GM19395 (cell line): ENCODE data around the gene CHRND.
"Not testable (repeated sequence)": the region's sequence is repeated elsewhere in the genome, so short reads cannot be mapped to it uniquely, and the experiment has no call there.

Experiments used
- ATAC-seq: cut with Tn5 transposase; IDR thresholded peaks from one replicate; pipeline ENCODE4 v1.9.1; 2021; ENCODE audit warnings: mild to moderate bottlenecking, moderate library complexity; ENCODE audit not compliant: unreplicated experiment

The CHRND gene

DNA sequence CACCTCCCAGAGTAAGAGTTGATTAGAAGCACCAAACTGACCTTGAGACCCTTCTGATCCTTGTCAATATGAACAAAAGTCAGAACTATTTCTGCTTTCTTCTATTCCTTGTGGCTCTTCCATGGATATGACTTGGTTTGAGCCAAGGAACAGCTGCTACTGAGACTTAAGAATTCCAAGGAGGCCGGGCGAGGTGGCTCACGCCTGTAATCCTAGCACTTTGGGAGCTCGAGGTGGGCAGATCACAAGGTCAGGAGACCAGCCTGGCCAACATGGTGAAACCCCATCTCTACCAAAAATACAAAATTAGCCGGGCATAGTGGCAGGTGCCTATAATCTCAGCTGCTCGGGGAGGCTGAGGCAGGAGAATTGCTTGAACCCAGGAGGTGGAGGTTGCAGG is 44.5 kb downstream of the CHRND start:
- ATAC-seq: not testable (repeated sequence)

DNA sequence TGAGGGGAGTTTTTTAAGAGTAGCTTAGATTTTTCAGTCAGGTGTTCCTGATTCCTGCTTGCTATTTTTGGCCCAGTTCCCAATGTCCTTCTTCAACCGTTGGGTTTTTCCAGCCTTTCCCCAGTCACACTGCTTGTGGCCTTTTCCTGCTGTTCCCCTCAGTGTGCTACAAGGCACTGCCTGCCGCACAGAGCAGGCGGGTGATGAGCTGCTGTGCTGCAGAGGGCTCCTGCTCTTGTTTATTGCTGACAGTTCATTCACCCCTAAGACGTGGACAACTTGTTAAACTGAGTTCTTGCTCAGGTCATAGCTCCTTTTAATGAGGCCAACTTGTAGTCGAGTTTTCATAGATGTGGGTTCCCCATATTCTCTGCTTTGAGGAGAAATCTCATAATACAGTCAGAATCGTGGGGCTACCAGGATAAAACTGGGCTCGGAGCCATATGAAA is 45.1 kb downstream of the CHRND start:
- no peak for ATAC-seq

DNA sequence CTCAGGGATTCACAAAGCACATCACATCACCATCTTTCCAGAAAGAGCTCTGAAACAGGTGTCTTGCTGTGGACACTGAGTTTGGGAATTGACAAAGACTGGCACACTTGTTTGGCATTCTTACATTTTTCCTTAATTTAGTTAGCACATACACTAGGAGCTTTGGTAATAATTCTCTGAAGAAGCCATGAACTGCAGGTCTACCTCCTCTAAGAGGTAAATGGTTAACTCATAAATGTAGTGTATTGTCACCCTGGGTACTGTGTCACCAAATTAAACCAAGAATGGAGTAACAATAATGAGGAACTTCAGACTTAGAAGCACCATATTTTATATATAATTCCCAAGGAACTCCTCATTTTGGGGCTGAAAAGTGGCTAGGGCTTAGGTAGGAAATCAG is 47.1 kb downstream of the CHRND start:
- no peak for ATAC-seq

DNA sequence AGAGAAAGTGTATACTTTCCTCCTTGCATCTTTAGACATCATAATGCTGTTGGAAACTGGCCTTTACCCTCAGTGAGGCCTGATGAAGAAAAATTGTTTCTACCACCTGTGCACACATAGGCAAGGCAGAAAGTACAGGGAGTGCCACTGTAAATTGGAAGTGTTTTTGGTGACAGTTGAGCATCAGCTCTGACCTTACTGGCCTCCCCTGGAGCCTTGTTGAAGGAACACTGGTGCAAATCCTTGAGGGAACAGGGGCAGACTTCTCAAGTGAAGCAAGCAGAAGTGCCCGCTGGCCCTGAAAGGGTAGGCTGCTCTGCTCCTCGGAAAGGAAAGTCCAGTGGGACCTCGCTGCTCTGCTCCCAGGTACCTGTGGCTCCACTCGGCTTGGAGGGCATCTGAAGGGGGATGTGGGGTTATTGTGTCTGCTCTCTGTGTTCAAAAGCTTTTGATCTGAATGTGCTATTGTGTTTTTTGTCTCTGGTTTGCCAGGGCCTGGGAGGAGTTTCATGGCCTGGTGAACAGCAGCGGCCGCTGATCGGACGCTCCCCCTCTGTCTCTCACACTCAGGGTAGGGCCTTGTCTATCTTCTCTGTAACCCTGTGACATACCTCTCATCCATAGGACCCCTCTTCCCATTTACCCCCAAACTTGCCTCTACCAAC is 47.9 kb downstream of the CHRND start:
- ATAC-seq: no peak

DNA sequence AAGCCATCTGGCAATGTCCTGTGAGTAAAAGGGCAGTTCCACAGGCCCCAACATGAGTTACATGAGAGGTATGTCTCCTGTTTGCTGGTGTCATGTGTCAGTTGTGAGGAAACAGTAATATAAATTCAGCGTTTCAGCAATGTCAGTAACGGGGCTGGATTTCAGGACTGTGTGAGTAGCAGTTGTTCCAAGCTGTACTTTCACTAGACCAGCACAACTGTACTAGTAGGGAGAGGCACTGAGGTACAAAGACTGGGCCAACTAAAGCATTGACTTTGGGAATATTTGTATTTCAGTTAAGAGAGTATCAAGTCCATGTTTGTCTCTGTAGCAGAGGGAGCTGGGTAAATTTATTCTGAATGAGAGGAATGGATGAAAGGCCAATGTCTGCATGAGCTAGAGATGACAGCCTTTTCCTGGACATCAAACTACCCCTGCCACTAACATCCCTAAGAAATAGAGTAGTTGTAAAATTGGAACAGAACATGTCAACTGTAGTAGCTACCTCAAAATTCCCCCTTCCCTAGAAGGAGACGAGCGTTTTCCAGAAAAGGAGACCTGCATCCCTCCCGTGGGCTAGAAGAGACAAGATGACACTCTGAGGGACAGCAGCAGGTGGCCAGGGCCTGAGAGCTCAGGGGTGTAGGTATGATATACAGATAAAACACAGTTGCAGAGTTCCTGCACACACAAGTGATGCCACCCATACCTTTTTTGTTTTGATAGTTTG is 48.9 kb downstream of the CHRND start:
- no peak for ATAC-seq

DNA sequence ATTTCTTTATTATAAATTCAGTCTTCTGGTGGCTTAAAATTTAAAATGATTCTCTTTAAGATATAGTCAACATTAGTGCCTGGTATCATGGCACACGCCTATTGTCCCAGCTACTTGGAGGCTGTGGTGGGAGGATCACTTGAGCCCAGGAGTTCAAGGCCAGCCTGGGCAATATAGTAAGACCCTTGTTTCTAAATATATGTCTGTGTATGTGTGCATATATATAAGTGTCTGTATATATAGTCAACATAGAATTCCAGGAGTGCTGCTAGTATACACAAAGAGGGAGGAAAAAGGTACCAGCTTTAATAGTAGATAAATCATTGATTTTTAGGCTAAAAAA is 49.4 kb downstream of the CHRND start:
- no peak for ATAC-seq

DNA sequence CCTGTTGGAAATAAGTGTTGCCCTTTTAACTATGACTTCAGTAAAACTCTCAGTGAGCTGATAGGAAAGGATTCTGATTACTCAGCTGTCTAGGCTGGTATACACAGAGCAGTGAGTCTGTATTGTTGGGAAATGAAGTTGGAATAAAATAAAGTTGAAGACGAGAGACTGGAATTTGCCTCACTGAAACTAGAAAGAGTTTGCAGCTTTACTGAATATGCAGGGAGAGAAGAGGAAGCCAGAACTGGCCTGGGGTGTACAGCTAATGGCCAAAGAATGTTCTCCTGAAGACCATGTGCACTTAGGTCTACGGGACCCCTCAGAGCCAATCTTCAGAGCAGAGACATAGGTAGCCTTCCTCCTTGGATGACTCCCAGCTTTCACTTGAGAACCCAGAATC is 51.0 kb downstream of the CHRND start:
- ATAC-seq: no peak

DNA sequence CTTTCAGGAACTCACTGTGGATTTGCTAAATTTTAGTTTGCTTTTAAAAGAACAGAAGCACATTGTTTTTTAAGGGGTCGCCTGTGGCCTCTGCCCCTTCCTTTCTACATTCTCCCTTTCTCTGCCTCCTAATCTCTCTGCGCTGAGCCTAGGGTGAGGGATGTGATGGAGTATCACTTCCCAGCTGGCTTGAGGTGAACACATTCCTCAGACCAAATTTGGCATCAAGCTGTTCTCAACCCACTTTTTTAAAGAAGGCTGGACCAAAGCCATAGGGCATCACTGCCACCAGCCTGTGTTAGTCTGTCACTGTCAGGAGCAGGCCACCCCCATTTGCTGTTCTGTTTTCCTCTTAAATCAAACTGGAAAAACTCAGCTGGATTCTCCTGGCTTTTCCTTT is 51.9 kb downstream of the CHRND start:
- ATAC-seq: no peak

DNA sequence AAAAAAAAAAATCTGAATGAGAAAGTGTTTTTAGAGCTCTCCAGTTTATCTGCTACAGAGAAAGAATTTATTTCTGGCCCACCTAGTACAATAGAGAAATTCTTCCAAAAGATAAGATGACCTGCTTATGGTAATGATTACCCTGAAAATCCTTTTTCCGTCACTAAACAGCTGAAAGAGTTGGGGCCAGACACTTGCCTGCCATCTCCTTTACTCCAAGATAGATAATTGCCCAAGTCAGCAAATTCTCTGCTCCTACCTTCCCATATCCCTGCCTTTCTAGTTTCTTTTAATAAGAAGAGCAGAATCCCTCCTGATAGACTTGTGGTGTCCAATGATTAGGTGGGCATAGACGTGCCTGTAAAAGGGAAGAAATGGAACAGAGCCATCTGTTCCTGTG is 52.7 kb downstream of the CHRND start:
- no peak for ATAC-seq

DNA sequence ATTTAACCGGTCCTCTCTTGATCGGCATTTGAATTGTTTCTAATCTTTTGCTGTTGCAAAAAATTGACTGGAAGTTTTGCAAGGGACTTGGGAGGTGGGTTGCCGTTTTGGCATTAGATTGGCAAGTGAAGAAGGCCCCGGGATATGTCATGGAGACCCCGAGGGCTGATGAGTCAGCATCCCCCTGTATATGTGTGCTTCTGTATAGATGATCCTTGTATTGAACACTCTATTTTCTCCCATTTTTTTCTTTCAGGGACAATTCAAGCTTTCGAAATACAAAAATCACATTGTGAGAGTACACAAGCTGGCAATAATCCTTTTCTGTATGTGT is 54.7 kb downstream of the CHRND start:
- no peak for ATAC-seq

DNA sequence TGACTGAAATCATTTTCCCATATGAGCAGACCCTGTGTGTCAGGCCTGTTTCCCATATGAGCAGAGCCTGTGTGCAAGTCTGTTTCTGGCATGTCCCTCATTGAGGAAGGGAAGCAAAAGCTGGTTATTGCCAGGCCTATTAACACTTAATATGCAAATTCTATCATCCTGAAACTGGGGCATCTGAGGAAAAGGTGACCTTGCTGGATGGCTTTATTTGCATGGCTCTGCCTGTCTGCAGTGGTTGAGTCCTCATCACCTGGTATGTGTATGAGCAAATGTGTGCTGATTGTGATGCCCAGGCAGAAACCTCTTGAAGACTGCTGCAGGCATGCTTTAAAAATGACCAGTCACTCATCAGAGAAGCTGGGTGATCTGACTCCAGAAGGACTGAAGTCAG is 55.8 kb downstream of the CHRND start:
- no peak for ATAC-seq

DNA sequence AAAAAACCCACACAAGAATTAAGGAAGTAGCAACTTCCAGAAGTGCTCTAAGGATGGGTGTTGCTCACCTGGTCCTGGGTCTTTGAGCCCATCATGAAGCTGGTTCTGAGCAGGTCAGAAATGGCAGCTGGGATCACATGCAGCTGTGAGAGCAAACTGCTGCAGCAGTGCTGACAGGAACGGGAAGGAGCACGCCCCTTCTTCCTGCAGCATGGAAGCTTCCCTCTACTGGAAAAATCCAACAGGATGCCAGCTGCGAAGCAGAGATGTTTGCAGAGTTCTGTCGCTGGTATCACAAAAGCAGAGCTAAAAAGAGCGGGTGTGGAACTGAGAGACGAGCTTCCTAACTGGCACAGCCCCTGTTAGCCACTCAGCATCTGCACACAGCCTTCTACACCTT is 58.3 kb downstream of the CHRND start:
- no peak for ATAC-seq
